ENCODE results near the gene FYB2.

Gene FYB2, protein sequence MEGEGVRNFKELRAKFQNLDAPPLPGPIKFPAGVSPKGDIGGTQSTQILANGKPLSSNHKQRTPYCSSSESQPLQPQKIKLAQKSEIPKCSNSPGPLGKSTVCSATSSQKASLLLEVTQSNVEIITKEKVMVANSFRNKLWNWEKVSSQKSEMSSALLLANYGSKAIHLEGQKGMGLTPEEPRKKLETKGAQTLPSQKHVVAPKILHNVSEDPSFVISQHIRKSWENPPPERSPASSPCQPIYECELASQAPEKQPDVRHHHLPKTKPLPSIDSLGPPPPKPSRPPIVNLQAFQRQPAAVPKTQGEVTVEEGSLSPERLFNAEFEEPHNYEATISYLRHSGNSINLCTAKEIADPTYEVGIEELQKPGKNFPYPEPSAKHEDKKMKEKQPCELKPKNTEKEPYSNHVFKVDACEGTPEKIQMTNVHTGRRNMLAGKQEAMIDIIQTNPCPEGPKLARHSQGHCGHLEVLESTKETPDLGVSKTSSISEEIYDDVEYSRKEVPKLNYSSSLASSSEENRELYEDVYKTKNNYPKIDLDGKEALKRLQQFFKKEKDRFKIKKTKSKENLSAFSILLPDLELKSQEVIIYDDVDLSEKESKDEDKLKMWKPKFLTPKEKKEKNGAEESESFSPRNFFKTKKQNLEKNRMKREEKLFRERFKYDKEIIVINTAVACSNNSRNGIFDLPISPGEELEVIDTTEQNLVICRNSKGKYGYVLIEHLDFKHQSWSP

DNA sequence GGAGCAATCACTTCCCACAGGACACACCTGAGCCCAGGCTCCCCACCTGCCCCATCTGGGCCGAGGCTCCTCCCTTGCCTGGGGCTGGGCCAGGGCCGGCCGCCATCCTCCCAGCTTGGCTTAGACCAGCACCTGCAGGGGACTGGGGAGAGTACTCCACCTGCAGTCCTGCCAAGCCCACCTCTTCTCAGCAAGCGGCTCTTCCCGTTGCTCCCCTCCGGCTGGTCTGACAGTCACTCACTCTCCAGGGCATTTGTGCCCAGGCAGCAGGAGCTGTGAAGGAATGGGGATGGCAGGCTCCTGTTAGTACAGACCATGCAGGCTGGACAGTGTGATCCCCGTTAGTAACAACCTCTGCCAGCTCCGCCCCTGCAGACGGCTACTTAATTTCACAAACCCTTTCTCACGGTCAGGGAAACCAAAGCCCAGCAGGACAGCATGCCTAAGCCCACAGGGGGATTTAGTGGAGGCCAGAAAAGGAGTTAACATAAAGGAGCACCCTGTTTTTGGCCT is at the start of gene FYB2:
Gene FYB2 (minus strand): TSS at position 18 of the 513 bp plus-strand sequence. CDS start 114 bp downstream, outside the sequence.
- DNase-seq, result no peak

DNA sequence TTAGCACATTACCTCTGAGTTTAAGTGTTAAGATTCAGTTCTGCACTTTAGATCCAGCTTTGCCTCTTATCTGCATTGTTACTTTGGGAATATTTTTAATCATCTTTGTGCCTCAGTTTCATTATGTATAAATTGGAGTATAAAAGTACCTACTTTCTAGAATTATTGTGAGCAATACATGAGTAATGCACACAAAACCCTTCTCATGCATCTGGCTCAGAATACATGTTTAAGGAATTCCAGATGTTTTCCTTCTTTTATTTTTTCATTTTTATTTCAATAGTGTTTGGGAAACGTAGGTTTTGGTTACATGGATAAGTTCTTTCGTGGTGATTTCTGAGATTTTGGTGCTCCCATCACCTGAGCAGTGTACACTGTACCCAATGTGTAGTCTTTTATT is 49.6 kb upstream of the FYB2 start:
- DNase-seq, result no peak

DNA sequence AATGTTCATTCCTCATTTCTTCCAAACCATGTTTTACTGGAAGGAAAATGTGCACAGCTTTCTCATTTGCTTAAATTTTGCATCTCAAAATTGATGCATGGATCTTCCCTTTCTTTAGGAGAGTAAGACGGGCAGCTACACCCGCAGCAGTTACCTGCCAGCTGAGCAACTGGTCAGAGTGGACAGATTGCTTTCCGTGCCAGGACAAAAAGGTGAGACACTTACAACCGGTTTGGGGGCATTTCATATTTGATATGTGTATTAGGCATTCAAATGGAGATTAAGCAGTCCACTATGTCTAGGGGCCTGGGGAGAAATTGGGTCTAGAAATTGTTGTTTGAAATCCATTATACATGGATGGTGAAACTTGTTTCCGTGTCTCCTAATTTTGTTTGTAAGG is 48.3 kb upstream of the FYB2 start:
- no peak for DNase-seq

DNA sequence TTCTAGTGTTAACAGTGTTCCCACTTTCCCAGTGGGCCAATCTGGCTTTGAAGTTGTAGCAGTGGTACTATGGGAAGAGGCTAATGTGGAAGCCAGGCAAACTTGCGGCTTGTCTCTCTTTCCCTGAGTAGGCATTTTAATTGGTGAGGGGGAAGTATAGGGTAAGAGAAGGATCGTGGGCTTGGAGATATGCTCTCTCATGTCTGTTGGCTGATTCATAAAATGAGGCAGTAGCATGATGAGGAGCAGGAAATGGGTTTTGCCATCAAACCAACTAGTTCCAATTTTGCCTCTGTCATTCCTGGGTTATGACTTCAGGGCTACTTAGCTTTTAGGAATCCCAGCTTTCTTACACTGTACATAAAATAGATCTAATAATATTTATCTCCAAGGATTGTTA is 47.5 kb upstream of the FYB2 start:
- DNase-seq, result no peak

DNA sequence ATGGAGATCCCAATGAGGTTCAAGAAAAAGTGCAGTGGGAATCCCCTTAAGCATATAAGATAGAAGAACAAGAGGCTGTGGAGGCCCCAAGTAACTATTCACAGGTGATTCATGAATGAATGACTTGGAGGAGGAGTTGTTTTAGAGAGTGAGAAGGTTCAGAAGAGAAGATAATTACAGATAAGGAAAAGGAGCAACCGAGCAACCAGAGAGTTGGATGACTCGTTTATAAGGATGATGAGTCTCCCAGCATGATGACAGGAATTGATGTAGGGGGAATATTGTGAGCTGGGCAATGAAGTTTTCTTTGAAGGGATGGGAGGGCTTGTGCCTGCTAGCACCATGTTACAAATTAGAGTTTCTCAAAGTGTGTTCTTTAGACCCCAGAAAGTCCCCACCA is 45.2 kb upstream of the FYB2 start:
- no peak for DNase-seq

DNA sequence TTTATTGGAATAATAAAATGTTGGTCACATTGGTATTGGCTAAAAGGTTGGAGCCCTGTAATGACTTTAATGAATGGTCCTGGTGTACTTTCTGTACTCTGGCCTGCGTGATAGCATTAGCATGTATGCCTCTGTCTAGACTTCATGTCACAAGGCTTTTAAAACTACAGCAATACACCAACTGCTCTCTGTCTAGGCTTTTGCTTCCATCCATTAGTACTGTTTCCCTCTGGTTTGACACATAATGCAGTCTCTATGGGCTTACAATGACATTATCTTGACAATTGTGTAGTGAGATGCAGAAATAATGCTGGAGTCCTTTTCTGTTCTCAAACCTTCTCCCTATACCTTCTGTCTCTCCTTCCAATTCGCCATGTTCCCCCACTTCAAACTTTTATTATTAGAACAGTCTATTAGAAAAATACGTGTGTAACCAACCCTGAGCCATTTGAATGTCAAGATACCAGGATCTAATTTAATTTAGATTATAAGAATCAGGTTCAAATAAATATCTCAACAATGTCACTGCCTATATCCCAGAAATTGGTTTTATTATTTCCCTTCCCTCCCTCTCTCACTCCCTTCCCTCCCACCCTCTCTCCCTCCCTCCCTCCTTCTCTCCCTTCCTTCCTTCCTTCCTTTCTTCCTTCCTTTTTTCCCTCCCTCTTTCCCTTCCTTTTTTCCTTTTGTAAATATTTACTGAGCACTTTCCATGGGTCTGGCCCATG is 44.2 kb upstream of the FYB2 start:
- DNase-seq, result no peak

DNA sequence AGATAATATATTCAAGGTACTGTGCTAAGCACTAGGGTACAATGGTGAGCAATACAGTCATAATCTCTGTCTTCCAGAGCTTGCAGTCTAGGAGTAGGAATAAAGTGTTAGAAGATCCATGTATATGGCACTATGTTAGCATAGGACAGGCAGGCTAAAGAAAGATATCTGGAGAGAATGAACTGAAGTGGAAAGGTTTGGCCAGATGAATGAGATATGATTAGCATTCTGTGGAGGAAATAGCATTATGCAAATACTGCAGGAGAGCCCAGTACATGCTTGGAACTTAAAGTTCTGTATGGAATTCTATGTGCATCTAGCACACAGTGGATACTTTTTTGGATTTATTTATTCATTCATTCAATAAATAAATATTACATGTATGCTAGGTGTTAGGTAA is 40.1 kb upstream of the FYB2 start:
- DNase-seq, result no peak

DNA sequence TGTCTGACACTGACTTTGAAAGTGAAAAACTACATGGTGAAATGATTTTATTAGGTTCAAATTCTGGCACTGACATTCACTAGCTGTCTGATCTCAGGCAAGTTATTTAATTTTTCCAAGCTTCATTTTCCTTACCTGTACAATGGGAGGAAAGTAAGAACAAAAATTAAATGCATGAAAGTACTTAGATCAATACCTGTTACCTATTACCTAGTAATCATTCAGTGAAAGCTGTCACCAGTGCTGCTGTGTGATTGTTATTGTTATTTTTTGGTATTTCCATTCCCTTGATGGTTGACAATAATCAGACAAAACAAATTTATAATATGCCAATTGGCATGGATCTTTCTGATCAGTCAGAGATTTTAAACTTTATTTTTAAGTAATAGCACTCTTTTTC is 37.0 kb upstream of the FYB2 start:
- no peak for DNase-seq

DNA sequence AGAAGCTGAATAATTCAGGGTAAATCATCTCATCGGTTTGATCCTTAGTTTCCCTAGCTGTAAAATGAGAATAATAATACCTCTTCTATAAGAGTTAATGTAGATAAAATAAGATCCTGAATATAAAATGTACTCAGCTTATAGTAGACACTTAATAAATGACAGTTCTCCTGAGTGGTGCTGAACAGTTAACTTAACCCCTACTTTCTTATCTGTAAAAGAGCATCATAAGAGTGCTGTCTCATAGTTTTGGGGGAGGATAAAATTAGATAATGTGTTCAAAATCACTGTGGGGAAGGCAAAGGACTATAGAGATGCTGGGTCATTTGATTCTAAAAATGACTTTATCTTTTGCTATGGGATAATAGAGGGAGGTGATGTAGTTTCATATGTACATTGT is 36.0 kb upstream of the FYB2 start:
- no peak for DNase-seq

DNA sequence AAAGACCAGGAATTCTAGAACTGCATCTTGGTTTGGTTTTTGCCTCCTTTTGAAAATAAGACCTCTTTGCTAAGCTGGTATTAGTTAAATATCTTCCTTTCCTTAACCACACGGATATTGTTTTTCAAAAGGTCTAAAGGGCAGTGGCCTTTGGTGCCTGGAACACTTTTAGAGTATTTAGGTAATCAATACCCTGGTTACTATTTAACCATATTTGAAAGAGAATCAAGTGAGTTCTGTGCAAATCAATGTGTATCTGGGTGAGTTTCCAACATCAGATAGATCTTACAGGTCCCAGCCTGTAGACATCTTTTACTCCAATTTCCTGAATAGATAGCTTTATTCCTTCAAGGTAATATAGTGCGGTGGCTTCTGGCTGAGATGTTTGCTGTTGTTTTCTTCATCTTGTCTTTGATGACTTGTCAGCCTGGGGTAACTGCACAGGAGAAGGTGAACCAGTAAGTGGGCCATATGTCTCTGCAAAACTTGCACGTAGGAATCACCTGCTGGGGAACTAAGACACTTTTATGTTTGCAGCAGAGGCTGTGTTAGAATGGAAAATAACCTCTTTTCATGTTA is 35.4 kb upstream of the FYB2 start, which contains the start of gene C8A:
Gene C8A (plus strand): TSS at position 277 of the 579 bp plus-strand sequence. CDS start 105 bp downstream, at position 382.
- no peak for DNase-seq

DNA sequence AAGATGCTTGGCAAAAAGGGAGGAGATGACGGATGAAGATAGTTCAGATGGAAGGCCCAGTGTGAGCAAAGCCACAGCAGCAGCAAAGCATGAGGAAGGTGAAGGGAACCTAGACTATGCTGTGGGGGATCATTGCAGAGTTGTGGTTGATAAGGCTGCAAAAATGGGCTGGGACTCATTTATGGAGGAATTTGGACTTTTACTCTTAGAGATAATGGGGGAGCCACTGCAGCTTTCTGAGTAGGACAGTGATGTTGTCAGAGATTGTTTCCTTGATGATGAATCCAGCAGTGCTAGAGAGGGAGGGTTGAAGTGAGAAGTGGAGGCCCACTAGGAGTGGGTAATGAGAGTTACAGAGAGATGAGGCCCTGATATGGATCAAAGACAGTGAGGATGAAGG is 33.3 kb upstream of the FYB2 start:
- no peak for DNase-seq

DNA sequence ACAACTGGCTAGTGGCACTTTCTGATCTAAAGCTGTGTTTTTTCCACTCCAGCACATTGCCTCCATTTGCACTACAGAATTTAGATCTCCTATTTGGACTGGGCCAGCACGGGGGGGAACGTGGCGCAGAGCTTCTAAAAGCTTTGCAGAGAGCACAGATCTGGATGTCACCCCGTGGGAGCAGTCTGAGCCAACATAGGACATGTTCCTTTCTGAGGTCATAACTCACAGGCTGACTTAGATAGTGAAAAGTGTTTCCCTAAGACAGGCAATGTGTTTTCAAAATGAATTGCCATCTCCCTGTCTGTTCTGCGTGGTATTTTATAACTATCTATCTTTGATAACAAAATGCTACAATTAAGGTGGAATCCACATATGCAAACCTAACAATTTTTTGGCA is 31.7 kb upstream of the FYB2 start:
- DNase-seq, result no peak

DNA sequence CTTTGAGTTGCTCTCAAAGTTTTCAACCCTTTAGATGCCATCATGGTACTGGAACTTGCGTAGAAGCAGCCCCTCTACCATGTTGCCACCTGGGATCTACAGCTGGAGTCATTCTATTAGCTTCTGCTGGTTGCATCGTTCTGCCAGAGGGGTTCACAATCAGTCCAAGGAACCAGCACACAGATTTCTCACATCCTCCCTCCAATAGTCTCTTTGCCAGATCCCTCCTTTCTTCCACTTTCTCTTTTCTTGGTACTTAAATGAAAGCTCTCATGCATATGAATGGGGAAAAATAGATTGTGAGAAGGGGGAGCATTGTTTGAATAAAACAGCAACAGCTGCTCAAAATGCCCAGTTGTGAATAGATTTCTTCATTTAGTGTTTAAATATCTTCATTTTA is 31.2 kb upstream of the FYB2 start:
- DNase-seq, result no peak

DNA sequence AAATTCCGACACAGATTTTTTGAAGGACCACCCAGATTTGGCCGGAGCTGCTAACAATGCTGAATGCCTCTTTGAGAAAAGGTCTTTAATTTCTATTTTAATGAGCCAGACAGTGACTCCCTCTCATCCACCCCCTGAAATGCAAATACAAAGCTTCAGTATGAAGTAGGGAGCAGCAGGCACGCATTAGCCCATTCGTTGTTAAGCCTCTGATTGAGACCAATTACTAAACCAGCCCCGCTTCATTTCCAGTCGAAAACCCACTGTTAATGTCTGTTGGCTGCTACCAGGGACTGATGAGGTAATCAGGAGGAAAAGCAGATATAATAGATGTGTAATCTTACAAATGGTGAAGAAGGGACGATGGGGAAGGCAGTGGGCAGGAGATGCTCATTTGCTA is 30.5 kb upstream of the FYB2 start:
- no peak for DNase-seq

DNA sequence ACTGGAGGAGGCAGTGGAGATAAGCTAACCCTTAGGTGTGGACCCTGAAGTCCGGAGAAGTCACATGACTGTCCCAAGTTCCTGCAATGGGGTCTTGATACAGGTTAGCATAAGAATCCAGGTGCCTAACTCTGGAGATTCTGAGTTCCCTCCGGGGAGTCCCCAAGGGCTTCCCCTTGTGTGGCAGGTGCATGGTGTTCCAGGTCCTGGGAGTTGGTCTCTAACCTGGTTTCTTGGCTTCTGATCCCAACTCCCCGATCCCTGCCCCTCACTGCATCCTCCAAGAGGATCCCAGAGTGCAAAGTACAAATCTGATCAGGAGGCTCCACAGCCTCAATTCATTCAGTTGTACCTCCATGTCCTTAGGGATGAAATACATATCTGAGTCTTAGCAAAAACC is 26.1 kb upstream of the FYB2 start:
- no peak for DNase-seq

DNA sequence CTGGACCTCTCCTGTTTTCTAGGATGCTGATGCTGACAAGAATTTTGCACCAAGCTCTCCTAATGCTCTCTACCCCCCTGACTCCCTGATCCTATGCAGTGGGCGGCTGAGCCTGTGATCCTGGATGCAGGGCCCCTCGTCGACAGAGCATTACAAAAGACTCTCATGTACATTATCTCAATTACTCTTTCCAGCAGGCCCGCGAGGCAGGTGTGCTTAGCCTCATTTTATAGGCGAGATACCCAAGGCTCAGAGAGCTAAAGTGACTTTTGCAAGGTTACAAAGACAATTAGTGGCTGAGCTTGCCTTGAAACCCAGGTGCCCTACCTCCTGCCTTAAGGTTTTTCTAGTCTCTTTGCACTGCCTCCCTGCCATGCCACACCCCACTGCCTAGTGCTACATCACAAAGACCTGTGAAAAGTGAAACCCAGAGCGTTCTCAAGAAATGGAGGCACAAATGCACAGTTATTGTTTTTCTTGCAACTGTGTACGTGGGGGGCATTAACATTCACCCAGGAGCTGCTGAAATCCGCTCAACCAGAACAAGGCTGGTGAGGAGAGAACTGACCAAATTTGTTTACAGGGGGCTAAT is 25.4 kb upstream of the FYB2 start:
- DNase-seq, result no peak

DNA sequence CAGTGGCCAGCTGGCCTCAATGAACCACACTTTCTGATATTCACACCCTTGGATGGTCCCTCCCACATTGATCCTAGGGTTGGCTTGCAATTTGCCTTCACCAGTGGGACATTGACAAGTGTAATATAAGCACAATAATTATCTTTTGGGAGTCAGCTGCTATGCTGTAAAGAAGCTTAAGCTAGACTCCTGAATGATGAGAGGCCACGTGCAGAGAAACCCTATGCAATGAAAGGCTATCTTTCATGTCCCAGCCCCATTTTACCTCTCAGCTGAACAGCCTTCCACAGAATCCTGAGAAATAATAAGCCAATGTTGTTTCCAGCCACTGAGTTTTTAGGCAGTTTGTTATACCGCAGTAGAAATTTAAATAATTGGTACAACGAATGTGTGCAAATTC is 24.3 kb upstream of the FYB2 start:
- no peak for DNase-seq

DNA sequence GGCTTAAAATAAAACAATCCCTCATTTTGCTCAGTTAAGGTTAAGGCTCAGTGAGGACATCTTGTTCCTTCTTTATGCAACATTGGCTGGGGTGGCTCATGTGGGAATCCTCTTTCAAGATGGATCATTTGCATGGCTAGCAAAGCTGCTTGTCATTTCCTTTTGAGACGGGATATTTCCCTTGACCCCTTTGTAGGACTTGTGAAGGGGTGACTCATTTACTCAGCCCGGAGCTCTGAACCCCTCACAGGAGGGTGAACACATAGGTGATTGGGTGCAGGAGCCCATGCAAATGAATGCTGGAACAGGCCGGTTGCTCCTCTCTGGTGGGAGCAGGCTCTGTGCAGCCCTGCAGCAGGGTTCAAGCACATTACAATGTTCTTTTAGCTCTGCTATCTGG is 19.6 kb upstream of the FYB2 start:
- no peak for DNase-seq

DNA sequence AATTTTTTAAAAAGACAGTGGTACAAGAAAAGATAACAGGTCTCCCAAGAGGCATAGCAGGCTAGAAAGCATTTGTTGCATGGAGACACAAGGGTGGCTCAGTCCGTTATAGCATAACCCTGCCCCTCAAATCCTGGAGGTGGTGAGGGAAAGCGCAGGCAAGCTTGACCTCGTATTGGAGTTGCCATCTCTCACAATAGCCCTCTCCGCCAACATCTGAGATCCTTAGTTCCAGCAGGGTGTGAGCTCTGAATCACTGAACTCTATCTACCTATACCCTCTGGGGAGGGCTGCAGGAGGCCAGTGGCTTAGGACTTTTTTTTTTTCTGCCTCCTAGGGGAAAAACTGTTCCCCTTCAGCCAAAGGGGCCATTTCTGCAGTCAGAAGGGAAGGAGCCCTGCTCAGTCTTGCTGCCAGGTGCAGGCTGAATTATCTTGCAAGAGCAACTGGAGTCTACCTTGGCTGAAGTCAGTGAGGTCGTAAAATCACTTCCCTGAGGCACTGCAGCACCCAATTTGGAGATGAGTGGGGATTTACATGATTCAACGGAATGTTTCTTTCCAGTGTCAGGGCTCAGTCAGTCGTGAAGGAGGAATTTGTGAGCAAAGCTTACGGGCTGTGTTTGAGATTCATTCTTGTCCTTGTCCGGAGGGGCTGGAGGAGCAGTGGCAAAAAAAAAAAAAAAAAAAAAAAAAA is 18.2 kb upstream of the FYB2 start:
- no peak for DNase-seq

DNA sequence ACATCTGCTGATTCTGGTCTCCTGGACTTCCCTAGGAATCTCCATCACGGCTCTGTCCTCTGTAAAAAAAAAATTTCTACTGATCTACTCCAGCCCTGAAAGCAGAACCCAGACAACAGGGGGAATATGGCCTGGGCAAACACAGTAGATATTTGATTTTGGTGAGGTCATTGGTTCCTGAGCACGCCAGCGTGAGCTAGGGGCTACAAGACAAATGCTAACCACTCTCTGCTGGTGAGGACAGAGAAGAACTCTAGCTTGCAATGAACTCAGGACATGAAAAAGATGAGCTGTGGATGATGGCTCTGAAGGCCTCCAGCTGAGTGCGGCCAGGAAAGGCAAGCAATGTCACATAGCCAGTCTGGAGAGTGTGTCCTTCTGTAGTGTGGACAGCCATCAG is 17.2 kb upstream of the FYB2 start:
- DNase-seq, result no peak

DNA sequence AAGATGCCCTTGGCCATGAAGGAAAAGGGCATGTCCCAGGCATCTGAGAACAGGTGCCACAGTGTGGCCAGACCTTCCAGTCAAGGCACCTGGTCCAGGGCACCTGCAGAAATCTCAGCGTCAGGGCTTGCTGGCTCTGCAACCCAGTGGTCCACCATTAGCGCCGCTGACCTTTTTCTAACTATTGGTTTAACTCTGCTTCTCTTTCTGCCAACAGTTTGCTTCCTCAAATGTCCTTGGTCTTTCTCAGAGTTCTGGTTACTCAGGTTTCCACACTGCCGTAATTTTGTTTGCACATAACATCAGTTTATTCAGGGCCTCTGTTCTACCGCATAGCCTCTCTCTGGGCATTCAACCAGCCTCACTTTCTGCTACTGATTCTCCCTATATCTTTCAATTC is 16.5 kb upstream of the FYB2 start:
- DNase-seq, result no peak
